Limb (tissue), 2 donors: Measurements from ENCODE around the gene MAP3K10.

Experiments used
- DNase-seq, 2 donors: peaks; one replicate each; pipeline ENCODE4 v3.0.0-alpha.2; 2016; ENCODE audit errors: extremely low spot score in 2 of 2

The MAP3K10 gene

GRCh38 chr19:40249201-40249600, 58.0 kb downstream of the MAP3K10 start:
- DNase-seq, result no peak

DNA sequence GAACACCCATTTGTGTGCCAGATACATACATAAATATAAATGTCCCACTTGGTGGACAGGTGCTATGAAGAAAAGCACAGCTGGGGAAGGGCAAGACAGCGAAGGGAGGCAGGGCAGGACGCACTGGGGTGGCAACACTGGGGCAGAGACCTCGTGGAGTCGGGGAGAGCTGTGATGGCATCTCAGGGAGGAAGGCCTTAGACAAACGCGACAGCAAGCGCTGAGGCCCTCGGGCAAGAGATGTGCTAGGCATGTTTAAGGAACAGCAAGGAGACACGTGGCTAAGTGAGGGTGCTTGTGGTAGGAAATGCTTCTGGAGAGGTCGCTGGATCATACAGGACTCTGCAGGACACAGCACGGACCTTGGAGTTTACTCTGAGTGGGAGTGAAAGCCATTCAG, 58.6 kb downstream of the MAP3K10 start:
- no peak for DNase-seq

DNA sequence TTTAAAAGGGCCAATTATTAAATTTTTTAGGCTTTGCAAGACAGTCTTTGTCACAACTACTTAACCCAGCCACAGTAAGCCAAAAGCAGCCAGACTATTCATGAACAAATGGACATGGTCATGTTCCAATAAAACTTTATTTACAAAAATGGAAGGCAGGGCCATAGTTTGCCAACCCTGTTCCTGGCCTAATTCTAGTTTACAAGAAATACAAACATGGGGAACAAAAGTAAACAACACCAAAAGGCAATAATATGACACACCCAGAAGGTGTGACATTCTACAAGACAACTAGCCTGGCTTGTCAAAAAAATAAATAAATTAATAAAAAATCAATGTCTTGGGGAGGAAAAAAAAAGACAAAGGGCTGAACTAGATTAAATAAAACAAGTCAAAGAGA, 60.0 kb downstream of the MAP3K10 start:
- no peak for DNase-seq

- DNase-seq, result no peak
These were observed 60.8 kb downstream of the MAP3K10 start for GRCh38 chr19:40251991-40252390.

DNA sequence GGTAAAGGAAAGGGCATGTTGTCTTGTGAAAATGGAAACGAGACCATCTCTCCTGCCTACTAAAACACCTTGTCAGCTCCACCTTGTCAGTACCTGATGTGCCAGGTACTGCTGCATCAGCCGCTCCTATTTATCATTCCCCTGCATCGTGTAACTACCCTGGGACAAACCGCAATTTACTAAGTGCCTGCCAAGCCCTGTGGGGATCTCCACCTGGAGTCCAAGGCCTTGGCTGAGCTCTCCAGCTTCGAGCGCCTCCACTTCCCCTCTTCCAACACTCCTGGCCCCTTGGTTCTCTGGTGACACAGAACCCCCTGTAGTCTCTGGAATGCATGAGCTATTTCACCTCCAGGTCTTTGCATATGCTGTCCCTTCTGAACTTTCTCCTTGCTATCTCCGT, 61.2 kb downstream of the MAP3K10 start:
- DNase-seq, result no peak

GRCh38 chr19:40253611-40254092, 62.4 kb downstream of the MAP3K10 start:
- no peak for DNase-seq

DNA sequence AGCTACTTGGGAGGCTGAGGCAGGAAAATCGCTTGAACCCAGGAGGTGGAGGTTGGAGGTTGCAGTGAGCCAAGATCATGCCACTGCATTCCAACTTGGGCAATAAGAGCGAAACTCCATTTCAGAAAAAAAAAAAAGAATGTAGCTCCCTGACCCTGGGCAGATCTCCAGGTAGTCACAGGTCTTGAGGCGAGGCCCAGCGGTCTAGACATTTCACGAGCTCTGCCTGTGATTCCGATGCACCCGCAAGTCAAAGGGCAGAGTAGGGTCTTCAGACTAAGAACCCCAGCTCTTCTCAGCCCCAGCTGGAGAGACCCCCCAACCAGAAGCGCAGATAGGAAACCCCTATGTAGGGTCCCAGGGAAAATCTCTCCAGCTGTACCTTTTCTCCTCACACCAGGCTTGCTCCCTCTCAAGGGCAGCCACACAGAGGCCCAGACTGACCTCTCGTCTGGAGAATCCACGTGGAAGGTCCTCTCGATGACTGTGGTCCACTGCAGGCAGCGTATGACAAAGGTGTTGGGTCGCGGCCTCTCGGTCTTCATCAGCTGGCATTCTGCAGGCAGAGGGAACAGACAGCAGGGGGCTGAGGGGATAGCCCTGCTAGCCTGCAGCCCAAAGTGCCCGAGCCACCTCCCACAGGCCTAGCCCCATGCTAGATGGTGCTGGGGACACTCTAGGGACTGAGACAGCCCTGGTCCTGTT, 63.6 kb downstream of the MAP3K10 start:
- DNase-seq, result no peak

- DNase-seq, result no peak
These were observed 64.5 kb downstream of the MAP3K10 start for GRCh38 chr19:40255619-40256166.

- no peak for DNase-seq
These were observed 65.3 kb downstream of the MAP3K10 start for GRCh38 chr19:40256512-40256911.

DNA sequence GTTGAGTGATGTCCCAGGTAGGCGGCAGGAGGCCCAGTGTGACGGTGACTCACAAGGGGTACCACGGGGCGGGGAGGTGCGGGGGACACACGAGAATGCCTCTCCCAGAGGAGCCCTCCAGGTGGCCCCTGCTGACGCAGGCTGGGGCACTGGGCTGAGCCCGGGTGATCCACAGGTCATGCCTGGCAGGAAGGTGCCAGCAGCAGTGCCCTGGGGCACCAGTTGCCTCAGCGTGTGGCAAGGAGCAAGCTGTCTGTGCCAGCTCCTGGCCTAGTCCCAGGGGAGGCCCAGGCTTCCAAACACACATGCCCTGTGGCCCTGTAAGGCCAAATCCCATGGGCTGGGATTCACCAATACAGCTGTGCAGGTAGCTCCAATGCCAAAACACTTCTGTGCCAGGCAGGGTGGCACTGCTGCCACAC, 65.9 kb downstream of the MAP3K10 start:
- no peak for DNase-seq

DNA sequence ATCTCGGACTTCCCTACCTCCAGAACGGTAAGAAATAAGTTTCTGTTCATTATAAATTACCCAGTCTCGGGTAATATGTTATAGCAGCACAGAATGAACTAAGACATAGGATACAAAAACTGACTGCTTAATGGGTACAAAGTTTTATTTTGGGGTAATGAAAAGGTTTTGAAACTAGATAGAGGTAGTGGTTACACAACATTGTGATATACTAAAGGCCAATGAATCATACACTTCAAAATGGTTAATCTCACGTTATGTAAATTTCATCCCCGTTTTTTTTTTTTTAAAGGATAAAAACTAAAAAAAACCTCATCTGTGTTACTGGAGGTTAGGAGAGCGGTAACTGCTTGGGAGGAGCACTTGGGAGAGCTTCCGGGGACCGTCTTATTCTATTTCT, 70.4 kb downstream of the MAP3K10 start:
- no peak for DNase-seq

DNA sequence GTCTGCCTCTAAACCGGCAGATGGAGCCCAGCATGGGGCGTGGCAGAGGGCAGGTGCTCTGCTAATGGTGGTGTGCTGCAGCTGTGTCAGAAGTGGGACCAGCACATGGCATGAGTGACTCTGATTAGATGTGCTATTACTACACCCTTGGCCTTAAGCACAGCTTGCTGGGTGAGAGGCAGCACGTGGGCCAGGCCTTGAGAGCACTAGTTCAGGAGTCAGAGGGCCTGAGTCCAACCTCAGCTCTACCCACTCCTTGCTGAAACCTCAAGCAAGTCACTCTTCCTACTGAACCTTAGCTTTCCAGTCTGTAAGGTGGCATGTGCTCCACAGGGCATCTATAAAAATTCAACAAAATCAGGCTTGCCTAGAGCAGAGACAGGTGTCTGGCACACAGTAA, 71.2 kb downstream of the MAP3K10 start:
- no peak for DNase-seq

DNA sequence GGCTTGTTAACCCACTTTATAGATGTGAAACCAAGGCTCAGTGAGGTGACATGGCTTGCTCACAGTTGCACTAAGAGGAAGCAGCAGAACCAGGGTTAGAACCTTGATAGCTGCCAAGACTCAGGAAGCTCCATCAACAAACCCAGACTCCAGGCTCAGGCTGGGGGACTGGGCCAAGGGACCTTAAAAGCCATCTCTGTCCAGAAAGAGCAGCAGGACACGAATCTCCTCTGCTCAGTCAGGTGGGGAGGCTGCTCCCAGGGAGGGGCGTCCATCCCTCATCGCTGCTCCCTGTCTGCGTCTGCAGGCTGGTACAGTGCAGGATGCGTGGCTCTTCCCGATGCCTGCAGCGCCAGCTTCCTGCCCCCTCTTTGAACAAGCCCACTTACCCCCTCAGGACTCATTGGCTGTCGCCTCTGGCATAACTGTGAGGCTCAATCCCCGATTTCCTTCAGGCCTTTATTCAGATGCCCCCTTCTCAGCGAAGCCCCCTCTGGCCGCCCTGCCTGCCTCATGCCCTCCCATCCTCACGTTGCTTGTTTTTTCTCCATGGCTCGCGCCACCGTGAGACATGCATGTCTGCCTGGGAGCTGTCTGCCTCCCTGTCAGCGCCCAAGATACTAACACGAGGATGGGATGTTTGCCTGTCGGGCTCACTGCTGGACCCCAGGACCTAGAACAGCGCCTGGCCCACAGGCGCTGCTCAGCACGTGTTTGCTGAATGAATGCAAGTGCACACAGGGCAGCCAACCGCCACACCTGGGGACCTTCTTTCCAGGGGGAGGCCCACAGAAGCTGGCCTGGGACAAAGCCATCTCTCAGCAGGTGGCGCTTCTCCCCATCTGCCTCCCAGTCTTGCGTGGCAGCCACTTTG, 72.5 kb downstream of the MAP3K10 start:
- DNase-seq, result no peak

DNA sequence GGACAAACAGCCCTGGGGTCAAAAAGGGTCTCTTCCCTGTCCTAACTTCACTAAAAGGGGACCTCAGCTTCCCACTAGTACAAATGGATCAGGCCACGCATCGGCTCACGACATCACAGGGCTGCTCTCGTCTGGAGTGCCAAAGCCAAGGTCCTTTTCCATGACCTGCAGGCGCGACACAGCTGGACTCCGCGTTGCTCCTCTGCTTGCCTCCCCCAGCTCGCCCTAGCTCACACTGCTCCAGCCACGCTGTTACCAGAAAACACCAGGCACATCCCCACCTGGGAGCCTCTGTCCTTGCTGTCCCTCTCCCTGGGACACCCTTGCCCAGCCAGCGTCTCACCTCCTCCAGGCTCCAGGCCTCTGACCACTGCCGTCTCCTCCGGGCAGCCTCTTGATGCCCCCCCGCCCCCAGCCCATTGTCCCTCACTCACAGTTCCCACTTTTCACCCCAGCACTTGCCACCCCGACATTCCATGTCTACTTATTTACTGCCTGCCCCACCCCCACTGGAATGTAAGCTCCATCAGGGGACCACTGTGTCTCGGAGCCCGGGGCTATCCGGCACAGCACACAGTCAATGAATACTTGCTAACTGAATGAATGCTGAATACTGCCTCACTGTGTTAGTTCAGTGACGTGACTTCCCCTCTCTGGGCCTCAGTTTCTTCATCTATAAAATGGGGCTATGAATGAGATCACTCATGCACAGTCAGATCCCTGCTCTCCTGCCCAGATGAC, 73.3 kb downstream of the MAP3K10 start:
- DNase-seq, result no peak
